ENCODE data around the gene SLC8A3.

The SLC8A3 gene

DNA sequence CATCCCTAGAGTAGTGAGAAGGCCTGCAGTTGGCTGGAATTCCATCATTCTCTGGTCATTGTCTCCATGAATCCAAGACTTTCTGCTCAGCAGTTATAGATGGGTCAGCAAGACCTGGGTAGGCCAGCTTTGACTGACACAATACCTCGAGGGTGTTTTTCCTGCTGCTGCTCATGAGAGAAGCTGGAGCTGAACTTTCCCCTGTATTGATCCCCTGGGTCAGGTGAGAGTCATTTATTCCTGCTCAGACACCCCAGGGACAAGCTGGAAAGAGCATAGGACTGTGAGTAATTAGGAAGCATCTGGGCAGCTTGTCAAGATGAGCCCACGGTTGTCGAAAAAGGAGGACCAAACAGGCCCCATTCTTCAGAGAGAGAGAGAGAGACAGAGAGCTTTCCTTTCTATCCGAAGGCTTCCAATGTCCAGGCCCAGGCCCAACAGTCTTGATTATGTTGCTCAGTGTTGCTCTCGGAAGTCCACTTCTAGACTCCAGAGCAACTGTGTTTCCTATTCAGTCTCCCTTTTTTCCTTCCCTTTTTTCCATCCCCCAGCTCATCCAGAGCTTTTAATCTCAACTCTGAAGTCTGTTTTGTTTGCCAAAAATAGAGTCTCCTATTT, 131.1 kb downstream of the SLC8A3 start:
- no peak for DNase-seq

DNA sequence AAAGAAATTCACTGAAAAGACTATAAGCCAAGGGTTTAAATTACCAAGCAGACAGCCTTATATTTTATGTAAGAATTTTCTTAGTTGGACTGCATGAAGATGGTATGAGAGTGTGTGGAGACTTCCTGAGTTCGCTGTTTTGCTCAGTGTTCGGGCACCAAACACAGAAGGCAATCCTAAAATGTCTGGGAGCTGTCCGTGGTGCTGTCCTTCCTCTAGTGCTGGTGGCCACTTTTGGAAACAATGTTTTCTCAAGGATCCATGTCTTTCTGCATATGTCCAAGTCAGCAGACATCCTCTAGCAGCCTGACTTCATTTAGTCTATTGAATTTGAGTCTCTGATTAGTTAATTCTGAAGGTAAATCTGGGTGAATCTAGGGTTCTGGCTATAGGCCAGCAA, 135.8 kb downstream of the SLC8A3 start:
- DNase-seq = peak; percentile 41

DNA sequence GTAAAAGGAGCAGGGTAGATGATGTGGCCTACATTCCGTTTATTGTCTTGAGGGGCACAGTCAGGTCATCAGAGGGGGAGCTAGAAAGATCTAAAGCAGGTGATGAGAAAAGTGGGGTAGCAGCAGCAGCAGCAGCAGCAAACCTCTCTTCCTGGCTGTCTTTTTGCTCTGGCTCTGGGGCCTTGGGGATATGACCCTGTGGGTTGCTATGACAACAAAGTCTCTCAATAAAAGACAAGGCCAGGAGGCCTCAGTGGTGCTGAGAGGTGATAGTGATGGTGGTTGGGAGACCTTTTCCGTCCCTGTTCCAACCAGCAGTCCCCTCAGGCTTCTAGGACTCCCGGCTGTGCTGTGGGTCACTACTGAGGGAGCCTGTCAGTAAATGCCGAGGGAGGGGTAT, 138.6 kb downstream of the SLC8A3 start:
- no peak for DNase-seq

DNA sequence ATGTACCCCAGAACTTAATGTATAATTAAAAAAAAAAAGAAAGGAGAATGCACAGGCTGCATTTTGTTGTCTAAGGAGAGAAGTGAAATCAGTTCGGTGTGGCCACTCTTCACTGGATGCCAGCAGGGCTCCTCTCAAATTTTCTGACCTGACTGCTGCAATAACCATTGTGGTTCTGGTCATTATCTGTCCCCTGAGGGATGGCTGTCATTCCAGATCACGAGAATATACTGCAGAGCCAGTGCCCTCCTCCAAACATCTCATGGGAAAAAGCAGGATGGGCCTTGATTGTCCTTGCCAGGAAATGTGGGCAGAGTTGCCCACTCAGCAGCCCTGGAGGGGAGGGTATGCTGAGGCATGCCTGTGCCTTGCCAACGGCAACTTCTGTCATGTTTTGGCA, 139.1 kb downstream of the SLC8A3 start:
- no peak for DNase-seq

DNA sequence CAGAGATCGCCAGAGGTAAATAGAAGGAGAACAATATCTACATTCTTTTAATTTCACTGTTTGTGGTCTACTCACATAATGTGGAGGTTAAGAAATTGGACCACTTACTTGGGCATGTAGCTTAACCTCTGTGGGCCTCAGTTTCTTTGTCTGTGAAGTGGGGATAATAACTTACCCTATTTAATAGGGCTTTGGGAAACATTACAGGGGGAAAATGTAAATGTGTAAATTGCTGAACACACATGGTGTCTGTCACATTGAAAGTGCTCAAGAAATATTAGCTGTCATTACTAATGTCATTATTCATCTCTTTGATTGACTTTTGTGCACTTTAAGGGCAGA, 140.5 kb downstream of the SLC8A3 start:
- no peak for DNase-seq

DNA sequence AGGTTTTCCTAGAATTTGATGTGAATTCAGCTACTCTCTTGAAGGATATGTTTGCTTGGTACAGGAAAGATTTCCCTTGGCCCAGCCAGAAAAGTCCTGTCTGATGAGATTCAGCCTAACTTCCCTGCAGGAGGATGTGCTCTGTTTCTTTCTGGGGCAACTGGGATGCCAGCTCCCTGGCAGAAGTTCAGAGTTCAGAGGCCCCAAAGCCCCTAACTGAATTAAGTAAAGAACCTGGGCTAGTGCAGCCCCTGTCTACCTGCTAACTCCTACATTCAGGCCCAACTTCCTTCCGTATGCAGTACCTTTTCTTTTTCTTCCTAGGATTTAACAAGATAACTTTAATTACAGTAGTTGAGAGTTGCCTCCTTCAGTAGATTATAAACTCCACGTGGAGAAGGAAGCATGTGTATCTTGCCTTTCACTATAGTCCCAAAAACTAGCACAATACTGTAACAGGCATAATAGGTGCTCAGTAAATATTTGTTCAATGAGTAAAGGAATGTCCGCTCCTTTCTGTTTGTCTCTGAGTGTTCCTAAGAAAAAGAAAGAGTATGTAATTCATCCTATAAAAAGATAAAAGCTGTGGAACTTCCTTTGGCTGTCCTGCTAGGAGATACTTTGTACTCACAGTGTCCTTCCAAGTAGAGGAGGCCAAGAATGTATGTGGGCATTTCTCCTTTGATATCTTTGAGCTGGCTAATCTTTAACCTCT, 141.0 kb downstream of the SLC8A3 start:
- no peak for DNase-seq

DNA sequence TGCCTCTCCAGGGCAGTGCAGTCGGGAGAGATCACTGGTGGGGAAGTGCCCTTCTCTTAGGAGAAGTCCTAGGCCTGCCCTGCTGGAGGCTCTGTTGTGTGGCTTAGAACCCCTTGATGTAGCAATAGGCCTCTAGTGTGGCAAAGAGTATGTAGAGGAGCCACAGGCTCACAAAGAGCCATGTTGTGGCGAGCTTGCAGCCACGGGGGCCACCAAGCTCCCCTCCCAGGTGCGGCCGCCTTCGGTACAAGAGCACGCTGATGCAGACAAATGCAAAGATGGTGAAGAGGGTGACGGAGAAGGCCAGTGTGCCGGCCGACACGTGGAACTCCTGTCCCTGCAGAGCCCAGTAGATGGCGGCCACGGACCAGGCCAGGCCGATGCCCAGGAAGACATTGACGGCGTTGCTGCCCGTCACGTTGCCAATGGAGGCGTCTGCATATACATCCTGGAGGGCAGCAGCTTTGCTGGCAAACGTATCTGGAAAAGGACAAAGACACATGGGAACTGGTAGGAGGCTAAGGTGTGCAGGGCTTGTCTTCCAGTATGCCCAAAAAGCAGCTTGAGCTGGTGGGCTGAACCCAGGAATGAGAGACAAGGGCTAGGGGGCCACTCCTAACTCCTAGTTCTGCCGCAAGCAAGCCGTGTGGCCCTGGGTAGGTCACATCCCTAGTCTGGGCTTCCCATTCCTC, 142.8 kb downstream of the SLC8A3 start:
- DNase-seq = peak; percentile 40

DNA sequence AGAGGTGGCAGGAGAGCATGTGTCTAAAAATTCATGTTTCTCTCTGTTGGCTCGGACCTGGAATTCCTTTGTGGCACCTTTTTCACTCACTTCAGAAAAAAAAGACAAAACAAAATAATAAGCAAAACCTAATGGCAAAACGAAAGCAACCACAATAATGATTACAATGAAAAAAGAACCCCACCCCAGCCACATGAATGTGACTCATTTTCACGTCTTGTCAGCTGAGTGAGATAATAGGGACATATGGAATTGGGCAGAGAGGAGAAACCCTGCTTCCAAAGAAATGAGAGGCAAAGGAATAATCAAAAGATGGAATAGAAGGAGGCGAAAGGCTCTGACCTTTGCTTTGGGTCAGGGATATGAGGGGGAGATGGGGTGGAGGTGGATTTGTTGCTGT, 143.4 kb downstream of the SLC8A3 start:
- DNase-seq = no peak

DNA sequence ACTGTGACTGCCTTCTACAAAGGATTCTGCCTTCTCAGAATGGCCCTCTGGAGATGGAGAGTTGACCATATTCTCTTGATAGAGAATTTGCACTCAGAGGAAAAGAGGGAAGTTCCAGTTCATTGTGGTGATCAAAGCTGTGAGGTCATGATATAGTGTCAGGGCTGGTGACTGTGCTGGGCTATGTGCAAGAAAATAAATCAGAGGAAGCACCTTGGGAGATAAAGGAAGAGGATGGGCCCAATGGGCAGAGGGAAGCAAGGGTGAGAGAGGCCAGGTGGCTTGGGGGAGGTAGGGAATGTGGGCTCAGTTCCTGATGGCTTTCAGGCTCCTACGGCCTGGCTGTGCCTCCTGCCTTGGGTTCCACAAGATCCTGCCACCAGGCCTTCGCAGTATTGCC, 145.8 kb downstream of the SLC8A3 start:
- no peak for DNase-seq

DNA sequence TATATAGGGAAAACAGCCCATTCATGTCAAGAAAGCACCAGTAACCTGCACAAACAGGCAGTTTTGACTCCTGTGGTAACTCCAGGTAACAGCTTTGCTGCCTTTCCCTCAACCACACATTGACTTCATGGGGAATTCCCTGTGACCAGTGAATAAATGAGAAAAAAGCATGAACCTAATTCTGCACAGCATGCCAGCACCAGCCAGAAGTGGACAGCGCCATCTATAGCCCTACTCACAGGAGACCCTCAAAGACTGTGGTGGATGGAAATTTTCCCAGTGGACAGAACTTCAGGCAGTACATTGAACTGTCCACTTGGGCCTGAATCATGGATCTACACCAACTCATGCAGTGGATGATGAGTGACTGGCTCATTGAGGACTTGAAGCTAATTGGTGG, 152.1 kb downstream of the SLC8A3 start:
- DNase-seq = no peak

DNA sequence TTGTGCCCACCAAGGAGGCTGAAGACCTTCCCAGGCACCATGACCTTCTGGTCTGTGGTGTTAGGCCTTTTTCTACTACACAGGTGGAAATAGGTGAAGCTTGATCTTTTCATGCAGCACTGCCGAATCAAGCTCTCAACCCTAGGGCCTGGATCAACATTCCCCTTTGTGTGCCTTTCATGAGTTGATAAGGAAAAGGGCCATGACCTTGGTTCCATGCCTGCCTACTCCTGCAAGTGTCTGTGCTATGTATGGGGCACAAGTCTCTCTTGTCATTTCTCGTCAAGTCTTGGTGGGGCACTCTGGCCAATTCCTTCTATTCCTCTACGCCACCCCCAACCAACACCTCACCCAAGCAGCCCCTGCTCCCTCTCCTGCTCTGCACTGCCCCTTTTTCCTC, 154.5 kb downstream of the SLC8A3 start:
- no peak for DNase-seq

DNA sequence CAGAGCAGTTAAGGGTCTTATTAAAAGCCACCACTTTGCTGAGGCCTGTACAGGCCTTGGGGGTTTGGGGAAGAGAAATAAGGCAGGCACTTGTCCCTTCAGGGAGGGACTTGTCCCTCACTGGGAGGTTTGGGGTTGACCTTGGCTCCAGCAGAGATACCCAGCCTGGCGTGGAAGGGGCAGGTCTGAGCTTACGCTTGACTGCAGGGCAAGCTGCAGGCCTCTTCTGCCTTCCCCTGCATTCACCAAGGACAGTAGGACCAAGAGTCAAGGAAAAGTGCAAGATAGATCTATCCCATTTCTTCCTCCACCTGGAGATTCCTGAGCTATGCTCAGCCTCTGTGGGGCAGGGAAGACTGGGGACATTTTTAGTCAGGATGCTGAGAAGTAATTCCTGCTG, 155.2 kb downstream of the SLC8A3 start:
- no peak for DNase-seq

DNA sequence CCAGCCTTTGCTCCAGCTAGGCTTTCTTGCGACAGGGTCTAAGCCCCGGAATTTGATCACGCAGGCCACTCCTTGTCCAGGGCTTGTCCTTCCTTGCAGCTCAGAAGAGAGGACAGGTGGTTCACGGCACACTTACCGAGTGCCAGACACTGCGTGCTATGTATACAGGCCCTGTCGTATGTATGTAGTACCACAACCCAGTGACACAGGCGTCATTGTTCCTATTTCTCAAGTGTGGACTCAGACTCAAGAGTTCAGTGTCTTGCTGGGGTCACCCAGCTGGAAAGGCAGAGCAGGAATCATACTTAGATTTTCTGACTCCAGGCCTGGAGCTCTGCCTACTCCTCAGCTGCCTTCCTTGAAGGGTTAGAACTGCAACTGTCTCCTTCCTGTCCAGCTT, 155.6 kb downstream of the SLC8A3 start:
- DNase-seq = no peak

DNA sequence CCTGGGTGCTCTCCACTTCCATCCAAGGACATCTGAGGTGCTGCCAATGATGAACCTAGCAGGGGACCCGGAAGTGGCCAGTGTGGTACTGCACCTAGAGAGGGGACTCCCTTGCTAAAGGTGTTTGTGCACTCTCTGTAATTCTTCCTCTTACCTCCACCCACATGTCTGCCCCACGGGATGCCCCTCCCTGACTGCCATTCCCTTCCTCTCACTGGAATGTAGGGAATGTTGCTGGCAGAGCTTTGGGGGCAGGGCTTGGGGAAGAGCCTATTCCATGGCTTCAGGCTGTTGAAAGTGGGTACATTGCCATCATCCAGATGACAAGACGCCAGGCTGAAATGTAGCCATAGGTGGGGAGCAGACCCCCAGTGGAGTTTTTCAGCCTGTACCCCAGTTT, 156.3 kb downstream of the SLC8A3 start:
- no peak for DNase-seq

DNA sequence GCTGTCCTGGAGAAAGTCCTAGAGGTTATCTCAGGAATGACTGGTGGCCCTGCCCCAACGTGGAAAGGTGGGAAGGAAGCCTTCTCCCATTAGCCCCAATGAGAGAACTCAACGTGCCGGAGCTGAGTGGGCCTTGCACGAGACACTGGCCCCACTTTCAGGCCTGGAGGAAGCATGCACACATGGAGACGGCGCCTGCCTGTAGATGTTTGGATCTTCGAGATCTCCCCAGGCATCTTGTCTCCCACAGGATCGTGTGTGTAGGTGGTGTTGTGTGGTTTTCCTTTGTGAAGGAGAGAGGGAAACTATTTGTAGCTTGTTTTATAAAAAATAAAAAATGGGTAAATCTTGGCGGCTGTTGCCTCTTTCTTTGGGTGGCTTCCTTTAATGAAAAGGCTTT, 156.7 kb downstream of the SLC8A3 start:
- DNase-seq = no peak

DNA sequence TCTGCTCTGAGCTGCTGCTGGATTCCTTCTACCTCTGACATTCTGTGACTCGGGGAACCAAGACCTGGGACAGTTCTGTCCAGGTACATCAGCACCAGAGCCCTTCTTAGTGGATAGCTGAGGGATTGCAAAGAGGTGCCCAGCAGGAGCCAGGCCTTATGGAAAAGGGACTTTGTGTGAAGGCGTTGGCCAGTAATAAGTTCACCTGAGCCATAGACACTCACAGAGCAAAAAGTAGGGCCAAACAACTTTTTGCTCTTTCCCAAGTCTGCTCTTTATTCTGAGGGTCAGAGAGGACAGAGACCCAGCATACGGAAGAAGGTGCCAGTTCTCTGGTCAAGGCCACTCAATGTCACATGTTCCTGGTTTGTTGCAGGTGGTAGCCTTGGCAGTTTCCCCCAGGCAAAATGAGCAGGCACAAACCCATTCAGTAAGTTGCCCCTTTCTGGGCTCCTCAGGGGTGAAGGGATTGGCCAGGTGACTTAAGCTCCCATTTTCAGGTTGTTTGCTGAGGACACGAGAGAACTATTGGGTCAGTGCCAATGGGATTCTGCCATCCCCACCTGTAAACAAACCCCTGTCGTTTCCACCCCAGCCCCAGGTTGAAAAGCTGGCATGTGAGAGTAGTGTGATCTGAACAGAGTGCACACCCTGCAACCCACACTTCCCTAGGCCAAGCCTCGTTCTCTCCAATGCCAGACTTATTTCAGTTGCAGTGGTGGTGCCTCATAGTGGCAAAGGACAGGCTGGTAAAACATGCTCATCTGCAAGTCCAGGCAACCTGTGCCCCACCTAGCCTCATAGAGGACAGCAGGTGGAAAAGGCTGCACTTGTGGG, 159.2 kb downstream of the SLC8A3 start:
- DNase-seq = no peak

DNA sequence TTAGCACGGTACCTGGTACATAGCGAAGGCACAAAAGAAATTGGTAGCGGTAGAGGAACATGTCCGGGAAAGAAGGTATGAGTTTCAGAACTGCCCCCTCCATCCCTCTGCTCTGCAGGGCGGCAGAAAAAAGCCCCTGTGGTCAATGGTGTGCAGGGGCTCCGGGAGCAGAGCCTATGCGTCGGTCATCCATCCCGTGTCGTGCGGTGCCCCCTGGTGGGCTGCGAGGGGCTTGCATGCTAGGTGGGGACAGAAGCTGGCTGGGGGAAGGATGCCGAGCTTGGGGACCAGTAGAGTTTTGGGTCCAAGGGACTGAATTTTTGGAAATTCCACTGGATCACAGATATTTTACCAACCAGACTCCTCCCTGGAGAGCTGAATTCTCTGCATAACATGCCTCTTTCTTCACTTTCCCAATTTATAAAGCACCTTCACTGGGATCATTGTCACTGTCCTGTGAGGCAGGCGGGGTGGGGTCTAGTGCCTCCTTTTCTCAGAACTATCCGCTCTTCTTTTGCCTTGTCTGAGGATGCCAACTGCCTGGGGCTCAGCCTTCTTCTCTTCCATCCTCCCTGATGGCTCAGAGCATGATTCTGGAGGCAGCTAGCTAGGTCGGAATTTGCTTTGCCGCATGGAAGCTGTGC, 160.8 kb downstream of the SLC8A3 start:
- peak; percentile 82 for DNase-seq

DNA sequence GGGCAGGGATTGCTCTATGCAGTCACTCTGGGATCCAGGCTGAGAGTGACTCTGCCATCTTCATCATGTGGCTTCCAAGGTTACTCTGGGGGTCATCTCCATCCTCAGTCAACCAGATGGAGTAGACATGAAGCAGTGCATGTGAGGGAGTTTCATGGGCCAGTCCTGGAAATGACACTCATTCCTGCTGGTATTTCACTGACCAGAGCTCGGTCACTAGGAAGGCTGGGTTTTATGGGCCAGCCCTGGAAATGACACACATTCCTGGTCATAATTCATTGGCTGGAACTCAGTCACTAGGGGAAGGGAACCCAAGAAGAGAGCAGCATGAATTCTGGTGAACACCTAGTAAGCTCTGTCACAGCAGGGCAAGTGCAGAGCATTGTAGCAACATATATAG, 164.9 kb downstream of the SLC8A3 start:
- no peak for DNase-seq

DNA sequence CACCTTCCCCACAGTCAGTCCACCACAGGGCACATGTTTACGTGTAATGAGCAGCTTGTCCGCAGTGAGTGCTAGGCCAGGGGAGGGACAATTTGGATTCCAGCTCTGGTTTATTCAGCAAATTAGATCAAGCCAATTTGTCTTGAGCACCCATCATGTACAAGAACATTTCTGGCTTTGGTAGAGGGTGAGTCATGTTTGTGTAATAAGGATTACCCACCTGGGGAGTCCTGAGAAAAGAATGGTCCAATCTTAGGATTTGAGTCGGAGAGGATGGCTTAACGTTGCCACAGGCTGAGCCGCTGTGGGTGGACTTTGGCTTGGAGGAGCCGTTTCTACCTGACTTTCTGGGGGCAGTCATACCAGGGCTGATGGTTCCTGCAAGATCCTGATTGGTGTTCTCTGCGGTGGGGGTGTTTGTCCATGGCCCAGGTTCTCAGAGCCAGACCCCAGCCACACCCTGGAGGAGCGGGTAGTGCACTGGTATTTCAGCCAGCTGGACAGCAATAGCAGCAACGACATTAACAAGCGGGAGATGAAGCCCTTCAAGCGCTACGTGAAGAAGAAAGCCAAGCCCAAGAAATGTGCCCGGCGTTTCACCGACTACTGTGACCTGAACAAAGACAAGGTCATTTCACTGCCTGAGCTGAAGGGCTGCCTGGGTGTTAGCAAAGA, 165.8 kb downstream of the SLC8A3 start:
- no peak for DNase-seq

DNA sequence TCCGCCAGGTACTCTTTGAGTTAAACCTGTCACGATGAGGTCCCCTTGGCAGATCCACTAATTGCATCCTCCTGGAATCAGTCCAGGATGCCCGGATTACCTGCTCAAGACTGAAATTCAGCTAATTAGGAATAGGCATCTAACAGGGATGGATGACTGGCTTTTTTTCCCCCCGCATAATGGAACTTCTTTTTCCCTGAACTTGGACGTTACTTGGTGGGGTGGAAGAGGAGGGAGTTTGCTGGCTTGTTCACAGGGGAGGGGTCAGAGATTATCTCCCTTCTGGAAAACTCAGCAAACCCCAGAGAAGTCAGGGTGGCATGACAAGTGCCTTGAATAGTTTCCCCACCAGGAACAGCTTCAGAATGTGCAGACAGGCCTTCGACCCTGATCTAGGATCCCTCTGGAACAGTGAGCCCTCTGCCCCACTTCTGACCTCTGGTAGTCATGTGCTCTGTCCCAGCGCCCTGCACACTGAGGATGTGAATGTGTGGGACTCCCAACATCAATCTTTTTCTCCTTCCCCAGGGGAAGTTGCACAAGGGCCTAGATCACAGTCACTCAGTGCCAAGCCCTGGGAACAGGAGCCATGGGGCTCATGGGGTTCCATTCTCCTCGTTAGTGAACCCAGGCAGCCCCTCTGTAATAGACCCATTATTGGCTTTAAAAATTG, 167.1 kb downstream of the SLC8A3 start:
- no peak for DNase-seq

DNA sequence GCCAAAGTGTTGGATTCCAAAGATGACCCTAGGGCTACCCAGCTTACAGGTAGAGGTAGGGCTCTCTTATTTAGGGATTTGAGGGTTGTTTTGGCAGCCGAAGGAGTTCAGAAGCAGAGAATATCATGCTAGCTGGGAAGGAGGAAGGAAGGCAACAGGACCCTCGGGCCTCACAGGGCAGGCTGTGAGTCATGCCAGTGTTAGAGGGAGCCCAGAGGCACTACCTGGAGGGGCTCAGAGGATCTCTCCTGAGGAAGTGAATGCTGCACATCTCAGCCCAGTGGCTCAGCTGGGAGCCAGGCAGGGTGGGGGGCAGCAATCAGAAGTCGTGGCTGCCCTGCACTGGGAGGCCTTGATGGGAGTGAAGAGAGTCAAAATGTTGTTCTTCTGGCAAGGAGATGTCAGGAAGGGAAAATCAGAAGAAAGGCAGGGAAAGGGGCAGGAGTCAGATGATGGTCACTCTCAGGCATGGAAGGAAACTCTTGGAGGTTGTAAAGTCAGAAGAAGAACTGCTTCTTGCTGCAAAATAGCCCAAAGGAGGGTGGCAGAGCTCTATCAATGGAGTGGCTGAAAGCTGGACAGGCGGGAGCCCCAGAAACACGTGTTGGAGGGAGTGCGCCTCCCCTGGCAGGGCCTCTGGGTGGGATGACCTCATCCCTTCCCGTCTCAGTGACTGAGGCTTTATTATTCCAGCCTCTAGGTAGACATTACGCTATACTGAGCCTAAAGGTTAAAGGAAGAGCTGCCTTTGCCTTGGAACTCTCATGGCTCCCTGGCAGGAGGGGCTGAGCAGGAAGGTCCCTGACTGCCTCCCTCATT, 168.2 kb downstream of the SLC8A3 start:
- DNase-seq = no peak
